GM21737 (cell line): Measurements from ENCODE around the gene IKZF3.
"Not testable (repeated sequence)": the region's sequence is repeated elsewhere in the genome, so short reads cannot be mapped to it uniquely, and the experiment has no call there.

ENCODE experiments used
- ATAC-seq: cut with Tn5 transposase; IDR thresholded peaks from one replicate; pipeline ENCODE4 v1.9.1; 2021; ENCODE audit warnings: mild to moderate bottlenecking, moderate library complexity; ENCODE audit not compliant: unreplicated experiment

IKZF3 gene

GRCh38 chr17:39861235-39861634 is 2.9 kb downstream of the IKZF3 start:
- no peak for ATAC-seq

GRCh38 chr17:39855911-39856649 is 8.0 kb downstream of the IKZF3 start:
- ATAC-seq = not testable (repeated sequence)

DNA sequence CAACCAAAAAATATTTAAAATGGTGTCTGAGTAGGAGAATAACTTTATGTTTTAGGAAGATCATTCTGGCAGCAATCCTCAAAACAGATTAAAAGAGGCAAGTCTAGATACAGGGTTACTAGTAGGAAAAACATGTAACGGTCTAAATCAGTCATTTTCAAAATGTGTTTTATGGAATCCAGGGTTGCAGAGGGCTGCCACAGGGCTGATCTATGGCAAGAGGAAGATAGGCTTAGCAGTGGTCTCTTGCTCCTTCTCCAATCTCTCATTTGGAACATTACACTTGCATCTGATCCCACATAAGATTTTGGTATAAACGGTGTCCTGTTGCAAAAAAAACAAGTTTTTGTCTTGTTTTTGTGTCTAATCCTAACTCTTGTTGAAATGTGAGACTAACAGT is 9.2 kb downstream of the IKZF3 start:
- no peak for ATAC-seq

DNA sequence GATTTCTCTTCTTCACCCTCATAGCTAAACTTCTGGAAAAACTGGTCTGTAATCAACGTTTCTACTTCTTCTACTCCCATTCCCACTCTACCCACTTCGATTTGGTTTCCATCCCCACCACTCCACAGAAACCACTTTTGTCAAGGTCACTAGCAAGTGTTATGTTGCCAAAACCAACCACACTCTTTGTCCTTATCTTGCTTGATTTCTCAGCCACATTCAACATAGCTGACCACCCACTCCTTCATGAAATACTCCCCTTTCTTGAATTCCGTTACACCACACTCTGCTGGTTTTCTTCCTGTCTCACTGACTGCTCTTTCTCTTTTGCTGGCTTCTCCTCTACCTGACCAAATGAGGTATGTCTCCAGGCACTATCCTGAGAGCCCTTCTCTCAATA is 11.9 kb downstream of the IKZF3 start:
- ATAC-seq = no peak

- not testable (repeated sequence) for ATAC-seq
These were observed 13.9 kb downstream of the IKZF3 start for GRCh38 chr17:39850186-39850585.

- no peak for ATAC-seq
These were observed 15.5 kb downstream of the IKZF3 start for GRCh38 chr17:39848600-39848999.

DNA sequence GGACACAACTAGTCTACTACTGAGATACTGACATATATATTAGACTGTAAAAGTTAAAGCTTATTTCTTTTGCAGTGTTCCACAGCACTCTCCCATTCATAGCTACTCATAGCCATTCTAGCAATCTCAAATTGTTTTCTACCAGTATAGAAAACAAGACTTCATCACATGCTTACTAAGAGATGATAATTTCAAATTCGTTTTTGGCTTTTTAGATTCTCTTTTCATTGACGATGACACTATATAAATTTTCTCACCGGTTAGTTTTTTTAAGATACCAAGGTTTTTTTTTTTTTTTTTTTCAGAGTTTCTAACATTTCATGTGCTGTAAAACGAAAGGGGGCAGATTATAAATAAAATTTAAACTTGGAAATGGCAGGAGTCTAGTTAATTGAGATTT is 17.9 kb downstream of the IKZF3 start:
- ATAC-seq = no peak

GRCh38 chr17:39845052-39845846 is 18.9 kb downstream of the IKZF3 start:
- ATAC-seq = no peak

DNA sequence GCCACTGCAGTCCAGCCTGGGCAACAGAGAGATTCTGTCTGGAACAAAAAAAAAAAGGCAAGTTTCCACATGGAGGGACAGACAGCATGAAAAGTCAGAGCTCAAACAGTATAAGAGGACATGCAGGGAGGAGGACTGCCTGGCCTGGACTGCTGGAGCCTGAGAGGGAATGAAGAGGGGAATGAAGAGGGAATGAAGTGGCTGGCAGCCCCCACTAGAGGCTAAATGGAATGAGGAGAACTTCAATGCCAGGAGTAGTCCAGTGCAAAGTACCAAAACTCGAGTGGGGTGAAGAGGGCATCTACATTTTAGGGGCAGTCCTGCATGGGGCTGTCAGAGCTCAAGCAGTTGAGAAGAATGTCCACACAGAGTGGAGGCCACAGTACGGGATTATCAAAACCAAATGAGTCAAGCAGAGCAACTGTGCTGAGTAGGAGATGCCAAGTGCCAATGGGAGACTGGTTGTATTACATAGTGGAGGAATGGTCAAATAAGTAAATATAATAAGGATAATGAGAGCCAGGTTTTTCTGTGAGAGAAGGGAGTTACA is 22.9 kb downstream of the IKZF3 start:
- no peak for ATAC-seq

GRCh38 chr17:39838784-39839183 is 25.3 kb downstream of the IKZF3 start:
- no peak for ATAC-seq

GRCh38 chr17:39838057-39838456 is 26.1 kb downstream of the IKZF3 start:
- ATAC-seq = no peak

- ATAC-seq = no peak
These were observed 28.0 kb downstream of the IKZF3 start for GRCh38 chr17:39836117-39836516.

GRCh38 chr17:39835038-39835786 is 28.9 kb downstream of the IKZF3 start:
- ATAC-seq = no peak

DNA sequence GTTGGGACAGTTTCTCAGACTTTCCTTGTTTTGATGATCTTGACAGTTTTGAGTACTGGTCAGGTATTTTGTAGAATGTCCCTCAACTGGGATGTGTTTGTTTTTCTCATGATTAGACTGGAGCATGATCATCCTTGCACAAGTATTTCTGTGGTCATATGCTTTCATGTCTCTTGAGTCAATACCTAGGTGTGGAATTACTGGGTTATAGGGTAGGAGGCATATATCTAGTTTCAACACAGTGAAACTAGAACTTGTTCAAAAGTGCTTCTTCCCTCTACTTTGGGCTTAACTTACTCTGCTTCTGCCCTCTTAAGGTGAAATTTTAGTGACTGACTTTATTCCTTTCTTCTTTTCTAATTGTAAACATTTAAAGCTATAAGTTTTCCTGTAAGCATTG is 30.1 kb downstream of the IKZF3 start:
- no peak for ATAC-seq

- ATAC-seq = no peak
These were observed 32.5 kb downstream of the IKZF3 start for GRCh38 chr17:39831588-39831987.

- ATAC-seq = no peak
These were observed 35.7 kb downstream of the IKZF3 start for GRCh38 chr17:39828443-39828842.

GRCh38 chr17:39826334-39826733 is 37.8 kb downstream of the IKZF3 start:
- no peak for ATAC-seq

DNA sequence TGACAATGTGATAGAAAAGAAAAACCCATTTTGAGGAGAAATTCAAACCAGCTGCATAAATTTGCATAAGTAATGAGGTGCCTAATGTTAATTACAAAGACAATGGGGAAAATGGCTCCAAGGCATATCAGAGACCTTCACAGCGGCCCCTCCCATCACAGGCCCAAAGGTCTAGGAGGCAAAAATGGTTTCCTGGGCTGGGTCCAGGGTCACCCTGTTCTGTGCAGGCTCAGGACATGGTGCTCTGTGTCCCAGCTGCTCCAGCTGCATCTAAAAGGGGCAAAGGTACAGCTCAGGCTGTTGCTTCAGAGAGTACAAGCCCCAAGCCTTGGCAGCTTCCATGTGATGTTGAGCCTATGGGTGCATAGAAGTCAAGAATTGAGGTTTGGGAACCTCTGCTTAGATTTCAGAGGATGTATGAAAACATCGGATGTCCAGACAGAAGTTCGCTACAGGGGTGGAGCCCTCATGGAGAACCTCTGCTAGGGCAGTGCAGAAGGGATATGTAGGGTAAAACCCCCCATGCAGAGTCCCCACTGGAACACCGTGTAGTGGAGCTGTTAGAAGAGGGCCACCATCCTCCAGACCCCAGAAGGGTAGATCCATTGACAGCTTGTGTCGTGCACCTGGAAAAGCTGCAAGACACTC is 40.6 kb downstream of the IKZF3 start:
- ATAC-seq = no peak

- no peak for ATAC-seq
These were observed 42.1 kb downstream of the IKZF3 start for GRCh38 chr17:39822051-39822451.

DNA sequence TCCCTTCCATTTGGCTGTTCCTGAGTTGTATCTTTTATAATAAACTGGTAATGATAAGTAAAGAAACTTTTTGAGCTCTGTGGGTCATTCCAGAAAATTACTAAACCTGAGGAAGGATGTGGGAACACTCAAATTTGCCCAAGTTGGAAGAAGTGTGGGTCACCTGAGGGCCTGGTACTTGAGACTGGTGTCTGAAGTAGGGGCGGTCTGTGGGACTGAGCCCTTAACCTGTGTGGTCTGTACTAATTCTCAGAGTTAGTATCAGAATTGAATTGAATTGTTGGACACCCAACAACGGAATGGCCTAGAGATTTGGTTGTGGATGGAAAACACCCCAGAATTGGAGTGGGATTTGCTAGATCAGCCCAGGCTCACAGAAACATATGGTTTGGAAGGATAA is 43.1 kb downstream of the IKZF3 start:
- no peak for ATAC-seq

DNA sequence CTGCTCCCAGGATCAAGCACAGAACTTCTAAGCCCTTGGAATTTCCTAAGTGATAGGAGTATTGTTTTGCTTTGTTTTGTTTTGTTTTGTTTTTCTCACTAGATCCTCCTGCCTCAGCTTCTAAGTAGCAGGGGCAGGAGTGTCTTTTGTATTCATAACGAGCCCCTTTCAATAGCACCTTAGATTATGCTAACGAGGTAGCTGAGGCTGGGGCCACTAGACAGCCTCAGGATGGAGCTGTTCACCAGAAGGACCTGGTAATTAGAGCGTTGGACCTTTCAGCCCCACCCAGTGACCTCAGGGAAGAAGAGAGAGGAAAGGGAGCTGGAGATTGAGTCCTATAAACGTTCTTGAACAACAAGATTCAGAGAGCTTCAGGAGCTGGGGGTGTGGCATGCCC is 43.6 kb downstream of the IKZF3 start:
- no peak for ATAC-seq
